Amniotic epithelial cell (primary cell): ENCODE measurements around the gene GABPB2.

ENCODE experiments used
- DNase-seq: peaks from one replicate; pipeline ENCODE4 v3.0.0-alpha.2; 2010; ENCODE audit warnings: low read depth

The GABPB2 gene

GRCh38 chr1:151165281-151165737, 94.7 kb downstream of the GABPB2 start:
- DNase-seq, result peak; percentile 51

- DNase-seq, result peak; percentile 99
Observed at GRCh38 chr1:151165738-151166504, 95.4 kb downstream of the GABPB2 start, which contains the start of the genes LYSMD1 and SCNM1. LYSMD1 (minus strand) TSS chr1:151165902; CDS start chr1:151165258, 644 bp downstream. SCNM1 (plus strand) TSS chr1:151166144; CDS start chr1:151166153, 9 bp downstream.

- peak; percentile 82 for DNase-seq
Observed at GRCh38 chr1:151166505-151166956, 96.0 kb downstream of the GABPB2 start.

GRCh38 chr1:151167116-151167515, 96.6 kb downstream of the GABPB2 start:
- DNase-seq, result no peak

- DNase-seq, result no peak
Observed at GRCh38 chr1:151171190-151171589, 100.6 kb downstream of the GABPB2 start.
